HEK293 (cell line): Measurements from ENCODE around the gene MRPS9.

Experiments used
- ZNF169 ChIP-seq: fragments of 450-650 bp; formaldehyde crosslinking; IDR thresholded peaks from 2 replicates; pipeline ENCODE4 v1.5.1; 2016; ENCODE audit warnings: missing biosample characterization, missing genetic modification characterization
- ZNF2 ChIP-seq: fragments of 450-650 bp; formaldehyde crosslinking; IDR thresholded peaks from 2 replicates; pipeline ENCODE4 v1.5.1; 2016; ENCODE audit warnings: missing biosample characterization, missing genetic modification characterization

DNA sequence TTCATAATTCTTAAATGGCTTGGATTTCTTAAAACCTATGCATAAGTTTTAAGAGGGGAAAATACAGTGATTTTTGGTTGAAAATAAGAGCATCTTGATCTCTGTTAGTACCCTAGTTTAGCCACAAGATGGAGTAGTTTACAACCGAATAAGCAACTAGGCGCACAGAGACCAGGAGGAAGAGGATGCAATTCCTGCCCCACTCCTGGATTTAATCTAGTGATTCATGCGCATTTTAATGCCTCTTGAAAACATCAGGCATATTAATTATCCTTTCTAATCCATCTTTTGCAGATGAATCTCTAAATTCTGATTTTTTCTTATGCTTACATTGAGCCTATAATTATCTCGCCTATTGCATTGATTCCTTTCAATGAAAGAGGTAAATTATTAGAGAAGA is 76.7 kb downstream of the MRPS9 start:
- TF ChIP-seq ZNF169 (tag by site-specific recombination) (no peak), ZNF2 (tag by site-specific recombination) (no peak)
